A673 (cell line): Measurements from ENCODE around the gene ARHGEF26. TPM values are rescaled to one million over a fixed set of nuclear protein-coding genes. Genes with fewer than 3 reads are reported as not detected.

Experiments used
- BruUV-seq: library from RNA; stranded (reverse); fragments of 400-500 nt; replicated peaks from 2 replicates; lab custom pipeline; 2021; lab: Mats Ljungman, UMichigan
- CTCF ChIA-PET: fragments of 300-600 bp; sonication (Branson Sonifier 250); formaldehyde crosslinking; loops from one replicate; lab custom pipeline; 2022; ENCODE audit warnings: antibody characterized with exemption; lab: Charles Lee
- POLR2A ChIA-PET: fragments of 300-600 bp; sonication (Branson Sonifier 250); formaldehyde crosslinking; loops from one replicate; lab custom pipeline; 2022; ENCODE audit warnings: antibody characterized with exemption; ENCODE audit not compliant: low non-redundant PET; lab: Charles Lee
- DNase-seq: peaks from one replicate; pipeline ENCODE4 v3.0.0-alpha.2; 2015; ENCODE audit warnings: low spot score
- H3K27ac ChIP-seq: fragments of 200-600 bp; sonication (generic); 2 replicates; pipeline ENCODE4 v1.5.1; 2016; ENCODE audit warnings: mixed run types, low read depth, mild to moderate bottlenecking, mixed read lengths, antibody characterized with exemption, low read length; ENCODE audit not compliant: poor library complexity, severe bottlenecking
- H3K27me3 ChIP-seq: fragments of 200-600 bp; sonication (generic); replicated peaks from 2 replicates; pipeline ENCODE4 v1.6.1; 2017; ENCODE audit warnings: mixed run types, low read depth, mild to moderate bottlenecking, mixed read lengths, antibody characterized with exemption, low read length; ENCODE audit not compliant: insufficient read depth, poor library complexity
- H3K36me3 ChIP-seq: fragments of 200-600 bp; sonication (generic); 2 replicates; pipeline ENCODE4 v1.6.1; 2016; ENCODE audit warnings: mixed run types, mild to moderate bottlenecking, mixed read lengths, antibody characterized with exemption, low read length; ENCODE audit not compliant: insufficient read depth, poor library complexity, severe bottlenecking
- H3K4me1 ChIP-seq: fragments of 200-600 bp; sonication (generic); 2 replicates; pipeline ENCODE4 v1.6.1; 2017; ENCODE audit warnings: mixed run types, mild to moderate bottlenecking, mixed read lengths, antibody characterized with exemption, low read length; ENCODE audit not compliant: insufficient read depth, poor library complexity, severe bottlenecking
- H3K4me3 ChIP-seq: fragments of 200-600 bp; sonication (generic); 2 replicates; pipeline ENCODE4 v1.5.1; 2016; ENCODE audit warnings: low read depth, mixed run types, mild to moderate bottlenecking, mixed read lengths, low read length; ENCODE audit not compliant: poor library complexity, severe bottlenecking
- H3K9me3 ChIP-seq: fragments of 200-600 bp; sonication (generic); 2 replicates; pipeline ENCODE4 v1.6.1; 2016; ENCODE audit warnings: mixed run types, low read depth, mild to moderate bottlenecking, mixed read lengths, antibody characterized with exemption, low read length; ENCODE audit not compliant: poor library complexity, severe bottlenecking
- CTCF ChIP-seq: fragments of 300-800, 200-600 bp; sonication (generic); conservative IDR thresholded peaks from 2 replicates; pipeline ENCODE4 v1.5.1; 2017; ENCODE audit warnings: low read depth, mild to moderate bottlenecking, antibody characterized with exemption, low read length, moderate library complexity, mixed read lengths
- EZH2 ChIP-seq: fragments of 200-600 bp; sonication (generic); IDR thresholded peaks from 2 replicates; pipeline ENCODE4 v1.6.1; 2017; ENCODE audit warnings: borderline replicate concordance, low read depth, mild to moderate bottlenecking, mixed read lengths, antibody characterized with exemption, low read length; ENCODE audit not compliant: poor library complexity, severe bottlenecking
- intact Hi-C: fragments of 100-400 bp; cut with micrococcal nuclease; formaldehyde crosslinking; loops from one replicate; pipeline ENCODE4 v1.10.0; 2022; ENCODE audit not compliant: unreplicated experiment
- total RNA-seq: library from RNA; stranded (reverse); gene quantifications from 2 replicates; pipeline ENCODE4 v1.2.3, GENCODE V29; 2021

ARHGEF26 gene
- total RNA-seq, 1 experiment from 2014 or later = 15.9 TPM

GRCh38 chr3:154161806-154162205, 40.6 kb downstream of the ARHGEF26 start:
- TF ChIP-seq CTCF = no peak
- TF ChIP-seq EZH2 = no peak
- no TSS peak for BruUV-seq
- Histone ChIP-seq H3K9me3 (no peaks in the 10 kb centered on the region), H3K36me3 (no peaks in the 10 kb centered on the region), H3K4me3 (no peak overlapping the region), H3K27me3 (no peaks in the 10 kb centered on the region), H3K27ac (no peak overlapping the region), H3K4me1 (no peaks in the 10 kb centered on the region)
- intact Hi-C loops = no loop called here
- DNase-seq = no peak
- POLR2A ChIA-PET = no interaction called here
- CTCF ChIA-PET = no interaction called here

- Histone ChIP-seq H3K4me3 (no peak overlapping the region), H3K36me3 (no peaks in the 10 kb centered on the region), H3K9me3 (no peaks in the 10 kb centered on the region), H3K4me1 (no peaks in the 10 kb centered on the region), H3K27ac (no peak overlapping the region), H3K27me3 (no peaks in the 10 kb centered on the region)
- ChIA-PET CTCF (no interaction called here), POLR2A (no interaction called here)
- TF ChIP-seq CTCF = no peak
- TF ChIP-seq EZH2 = no peak
- no TSS peak for BruUV-seq
- intact Hi-C loops = no loop called here
- DNase-seq = no peak
Measured at GRCh38 chr3:154164387-154164786, 43.2 kb downstream of the ARHGEF26 start.

- POLR2A ChIA-PET = no interaction called here
- H3K4me3 ChIP-seq = no peak overlapping the region
- no peaks in the 10 kb centered on the region for H3K36me3 ChIP-seq
- TF ChIP-seq CTCF = no peak
- H3K4me1 ChIP-seq = peaks cover 7% of the 10 kb centered on the region
- intact Hi-C loops = no loop called here
- no peak overlapping the region for H3K27ac ChIP-seq
- DNase-seq = no peak
- no peaks in the 10 kb centered on the region for H3K27me3 ChIP-seq
- no peaks in the 10 kb centered on the region for H3K9me3 ChIP-seq
- no TSS peak for BruUV-seq
- CTCF ChIA-PET = no interaction called here
Measured at GRCh38 chr3:154168998-154169795, 48.0 kb downstream of the ARHGEF26 start.
